ENCODE results near the gene GAPT. TPM values are rescaled to one million over a fixed set of nuclear protein-coding genes. Genes with fewer than 3 reads are reported as not detected.

GAPT gene
- total RNA-seq, 6 experiments from 2014 or later: 0.07 to 0.74 (median 0.29) TPM; not detected in 2

GRCh38 chr5:58505502-58505901 lies 14.3 kb downstream of the GAPT start:
- H3K27ac ChIP-seq: no peak overlapping the region
- TF ChIP-seq POLR2A (IDR thresholded peaks at IDR 0.05): no peak
- TF ChIP-seq CTCF (IDR thresholded peaks at IDR 0.05): no peak
- DNase-seq: no peak
- no peaks in the 10 kb centered on the region for H3K9me3 ChIP-seq
- no peaks in the 10 kb centered on the region for H3K36me3 ChIP-seq
- no peak for ATAC-seq
- intact Hi-C loops (cut with DNase I): no loop called here
- H3K4me1 ChIP-seq: no peaks in the 10 kb centered on the region
- WGBS (ENCODE audit: insufficient coverage, low coverage, low lambda C conversion rate, missing lambda C conversion rate): 37% methylated on average over 3 of the region's 3 CpGs
- H3K27me3 ChIP-seq: no peaks in the 10 kb centered on the region
- no peak overlapping the region for H3K4me3 ChIP-seq

- Histone ChIP-seq H3K4me1 (no peaks in the 10 kb centered on the region), H3K9me3 (no peaks in the 10 kb centered on the region), H3K4me3 (no peak overlapping the region), H3K27me3 (no peaks in the 10 kb centered on the region), H3K36me3 (no peaks in the 10 kb centered on the region), H3K27ac (no peak overlapping the region)
- TF ChIP-seq POLR2A (IDR thresholded peaks at IDR 0.05) (no peak), CTCF (IDR thresholded peaks at IDR 0.05) (no peak)
- DNase-seq: no peak
- no peak for ATAC-seq
- intact Hi-C loops (cut with DNase I): no loop called here
- 43% methylated on average over 2 of the region's 2 CpGs for WGBS (ENCODE audit: insufficient coverage, low coverage, low lambda C conversion rate, missing lambda C conversion rate)
Measured at GRCh38 chr5:58505971-58506640, 14.9 kb downstream of the GAPT start.

- Histone ChIP-seq H3K4me3 (no peak overlapping the region), H3K9me3 (no peaks in the 10 kb centered on the region), H3K36me3 (no peaks in the 10 kb centered on the region), H3K4me1 (no peaks in the 10 kb centered on the region), H3K27ac (no peak overlapping the region), H3K27me3 (no peaks in the 10 kb centered on the region)
- DNase-seq (no peak), ATAC-seq (peak in 1 of 4 donors; percentile 23)
- 61% methylated on average over 4 of the region's 4 CpGs for WGBS (ENCODE audit: insufficient coverage, low coverage, low lambda C conversion rate, missing lambda C conversion rate)
- TF ChIP-seq POLR2A (IDR thresholded peaks at IDR 0.05) (no peak), CTCF (IDR thresholded peaks at IDR 0.05) (no peak)
- intact Hi-C loops (cut with DNase I): no loop called here
Measured at GRCh38 chr5:58507715-58508114, 16.5 kb downstream of the GAPT start.

- peaks cover 0 to 3% (median 0%) of the 10 kb centered on the region in 4 donors for H3K9me3 ChIP-seq
Measured at GRCh38 chr5:58517198-58517597, 26.0 kb downstream of the GAPT start.

More at GRCh38 chr5:58517198-58517597, 26.0 kb downstream of the GAPT start:
- intact Hi-C loops (cut with DNase I): no loop called here
- H3K36me3 ChIP-seq: no peaks in the 10 kb centered on the region
- H3K27ac ChIP-seq: no peak overlapping the region
- H3K4me3 ChIP-seq: no peak overlapping the region
- TF ChIP-seq CTCF (IDR thresholded peaks at IDR 0.05) (no peak), POLR2A (IDR thresholded peaks at IDR 0.05) (no peak)
- no peaks in the 10 kb centered on the region for H3K27me3 ChIP-seq
- DNase-seq (no peak), ATAC-seq (no peak)
- no peaks in the 10 kb centered on the region for H3K4me1 ChIP-seq
